ENCODE data around the gene KATNAL2. TPM values are rescaled to one million over a fixed set of nuclear protein-coding genes. Genes with fewer than 3 reads are reported as not detected.

Gene KATNAL2
- total RNA-seq, 1 donor from 2014 or later: 3.0 TPM

DNA sequence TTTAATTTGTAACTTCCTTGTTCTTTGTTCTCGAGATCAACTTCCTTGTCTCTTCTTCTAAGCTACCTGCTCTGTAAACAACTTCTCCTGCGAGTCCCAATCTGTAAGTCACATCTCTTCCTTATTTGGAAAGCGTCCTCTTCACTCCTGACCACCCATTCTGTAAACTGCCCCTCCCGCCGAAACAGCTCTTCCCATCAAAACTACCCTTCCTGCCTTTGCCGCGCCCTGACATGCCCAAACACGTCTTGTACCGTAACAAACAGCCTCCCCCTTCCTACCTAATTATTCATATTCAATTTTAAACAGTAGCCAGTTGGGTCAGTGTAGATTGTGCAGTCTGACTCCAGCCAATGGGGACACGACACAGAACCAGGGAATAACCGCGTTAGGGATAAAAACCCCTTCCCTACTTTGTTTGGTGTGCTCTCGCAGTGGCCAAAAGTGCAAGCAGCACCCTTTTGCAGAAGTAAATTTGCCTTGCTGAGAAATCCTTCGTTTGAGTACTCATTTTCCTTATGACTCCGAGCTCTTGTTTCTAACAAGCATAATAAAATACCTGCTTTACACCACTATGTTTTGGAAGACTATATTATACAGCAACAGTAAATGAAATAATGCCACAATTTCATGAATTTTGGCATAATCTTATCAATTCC is 39.9 kb upstream of the KATNAL2 start:
- Histone ChIP-seq H3K4me2 (ENCODE audit: low read length) (no peak overlapping the region), H3K27me3 (ENCODE audit: insufficient read depth, low read length) (no peaks in the 10 kb centered on the region), H4K20me1 (ENCODE audit: insufficient read depth, low read length) (peaks cover 8% of the 10 kb centered on the region), H3K27ac (ENCODE audit: low read depth, low read length) (no peak overlapping the region), H2AFZ (ENCODE audit: low read depth, low read length) (no peak overlapping the region), H3K36me3 (ENCODE audit: insufficient read depth, low read length) (no peaks in the 10 kb centered on the region), H3K9me3 (ENCODE audit: insufficient read depth, low read depth, low read length) (peaks cover 5% of the 10 kb centered on the region), H3K4me3 (ENCODE audit: insufficient read depth, low read depth, low read length) (no peak overlapping the region), H3K79me2 (ENCODE audit: insufficient read depth, low read length) (peaks cover 11% of the 10 kb centered on the region), H3K4me1 (ENCODE audit: insufficient read depth, low read length) (no peaks in the 10 kb centered on the region), H3K9ac (ENCODE audit: low read length) (no peak overlapping the region)
- Mint-ChIP-seq H3K4me1 (ENCODE audit: low read depth, unreplicated experiment) (no peaks in the 10 kb centered on the region), H3K4me3 (ENCODE audit: unreplicated experiment) (no peak overlapping the region), H3K27me3 (ENCODE audit: low read depth, unreplicated experiment) (no peaks in the 10 kb centered on the region), H3K36me3 (ENCODE audit: low read depth, unreplicated experiment) (peaks cover 26% of the 10 kb centered on the region), H3K9me3 (ENCODE audit: unreplicated experiment) (peaks cover 18% of the 10 kb centered on the region), H3K27ac (ENCODE audit: unreplicated experiment) (no peak overlapping the region)
- FAIRE-seq: no peak
- TF ChIP-seq EZH2 (IDR thresholded peaks at IDR 0.05; ENCODE audit: insufficient read depth, low read length): no peak
- TF ChIP-seq, protein P1, sequence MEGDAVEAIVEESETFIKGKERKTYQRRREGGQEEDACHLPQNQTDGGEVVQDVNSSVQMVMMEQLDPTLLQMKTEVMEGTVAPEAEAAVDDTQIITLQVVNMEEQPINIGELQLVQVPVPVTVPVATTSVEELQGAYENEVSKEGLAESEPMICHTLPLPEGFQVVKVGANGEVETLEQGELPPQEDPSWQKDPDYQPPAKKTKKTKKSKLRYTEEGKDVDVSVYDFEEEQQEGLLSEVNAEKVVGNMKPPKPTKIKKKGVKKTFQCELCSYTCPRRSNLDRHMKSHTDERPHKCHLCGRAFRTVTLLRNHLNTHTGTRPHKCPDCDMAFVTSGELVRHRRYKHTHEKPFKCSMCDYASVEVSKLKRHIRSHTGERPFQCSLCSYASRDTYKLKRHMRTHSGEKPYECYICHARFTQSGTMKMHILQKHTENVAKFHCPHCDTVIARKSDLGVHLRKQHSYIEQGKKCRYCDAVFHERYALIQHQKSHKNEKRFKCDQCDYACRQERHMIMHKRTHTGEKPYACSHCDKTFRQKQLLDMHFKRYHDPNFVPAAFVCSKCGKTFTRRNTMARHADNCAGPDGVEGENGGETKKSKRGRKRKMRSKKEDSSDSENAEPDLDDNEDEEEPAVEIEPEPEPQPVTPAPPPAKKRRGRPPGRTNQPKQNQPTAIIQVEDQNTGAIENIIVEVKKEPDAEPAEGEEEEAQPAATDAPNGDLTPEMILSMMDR (IDR thresholded peaks at IDR 0.05; ENCODE audit: insufficient read depth, low read depth, low read length): no peak
- DNase-seq (ENCODE audit: low read depth): no peak

DNA sequence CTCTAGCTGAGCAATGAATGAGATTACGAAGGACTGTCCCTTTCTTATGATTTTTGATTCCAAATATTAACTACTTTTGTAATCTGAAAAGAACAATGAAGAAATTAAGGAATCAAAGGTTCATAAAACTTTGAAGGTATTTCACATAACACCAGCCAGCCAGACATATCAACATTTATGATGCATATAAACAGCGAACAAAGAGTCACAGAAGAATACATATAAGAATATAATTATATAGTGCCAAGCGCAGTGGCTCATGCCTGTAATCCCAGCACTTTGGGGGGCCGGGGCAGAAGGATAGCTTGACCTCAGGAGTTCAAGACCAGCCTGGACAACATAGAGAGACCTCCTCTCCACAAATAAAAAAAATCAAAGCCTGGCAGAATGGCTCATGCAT is 34.2 kb upstream of the KATNAL2 start:
- Mint-ChIP-seq H3K27me3 (ENCODE audit: low read depth, unreplicated experiment) (no peaks in the 10 kb centered on the region), H3K36me3 (ENCODE audit: low read depth, unreplicated experiment) (peaks cover 13% of the 10 kb centered on the region), H3K4me1 (ENCODE audit: low read depth, unreplicated experiment) (peaks cover 5% of the 10 kb centered on the region), H3K4me3 (ENCODE audit: unreplicated experiment) (no peak overlapping the region), H3K9me3 (ENCODE audit: unreplicated experiment) (peaks cover 6% of the 10 kb centered on the region), H3K27ac (ENCODE audit: unreplicated experiment) (no peak overlapping the region)
- no peaks in the 10 kb centered on the region for H3K27me3 ChIP-seq (ENCODE audit: insufficient read depth, low read length)
- peaks cover 41% of the 10 kb centered on the region for H3K79me2 ChIP-seq (ENCODE audit: insufficient read depth, low read length)
- H3K36me3 ChIP-seq (ENCODE audit: insufficient read depth, low read length): no peaks in the 10 kb centered on the region
- no peaks in the 10 kb centered on the region for H3K9me3 ChIP-seq (ENCODE audit: insufficient read depth, low read depth, low read length)
- no peak overlapping the region for H3K9ac ChIP-seq (ENCODE audit: low read length)
- H4K20me1 ChIP-seq (ENCODE audit: insufficient read depth, low read length): peaks cover 6% of the 10 kb centered on the region
- H2AFZ ChIP-seq (ENCODE audit: low read depth, low read length): no peak overlapping the region
- no peaks in the 10 kb centered on the region for H3K4me1 ChIP-seq (ENCODE audit: insufficient read depth, low read length)
- no peak overlapping the region for H3K4me3 ChIP-seq (ENCODE audit: insufficient read depth, low read depth, low read length)
- no peak for DNase-seq (ENCODE audit: low read depth)
- no peak overlapping the region for H3K27ac ChIP-seq (ENCODE audit: low read depth, low read length)
- no peak for FAIRE-seq
- H3K4me2 ChIP-seq (ENCODE audit: low read length): no peak overlapping the region
- TF ChIP-seq, protein P1 (IDR thresholded peaks at IDR 0.05; ENCODE audit: insufficient read depth, low read depth, low read length): no peak
- TF ChIP-seq EZH2 (IDR thresholded peaks at IDR 0.05; ENCODE audit: insufficient read depth, low read length): no peak

DNA sequence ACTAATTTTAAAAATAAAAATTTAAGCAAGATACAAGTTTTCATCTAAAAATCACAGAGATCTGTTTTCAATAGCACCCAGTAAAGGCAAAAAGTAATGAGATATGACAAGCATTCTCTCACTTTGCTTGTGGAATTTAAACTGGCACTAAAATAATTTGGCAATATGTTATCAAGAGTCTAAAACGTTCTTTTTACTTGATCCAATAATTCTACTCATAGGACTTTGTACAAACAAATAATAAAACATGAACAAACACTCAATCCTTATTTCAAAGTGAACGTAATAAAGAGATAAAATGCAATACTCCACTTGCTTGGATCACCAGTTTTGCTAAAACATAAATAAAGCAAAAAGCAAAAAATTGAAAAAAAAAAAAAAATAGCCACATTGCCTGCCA is 30.5 kb upstream of the KATNAL2 start:
- peaks cover 10% of the 10 kb centered on the region for H4K20me1 ChIP-seq (ENCODE audit: insufficient read depth, low read length)
- no peaks in the 10 kb centered on the region for H3K27me3 ChIP-seq (ENCODE audit: insufficient read depth, low read length)
- H3K4me3 Mint-ChIP-seq (ENCODE audit: unreplicated experiment): no peak overlapping the region
- no peaks in the 10 kb centered on the region for H3K36me3 ChIP-seq (ENCODE audit: insufficient read depth, low read length)
- H2AFZ ChIP-seq (ENCODE audit: low read depth, low read length): no peak overlapping the region
- peaks cover 11% of the 10 kb centered on the region for H3K9me3 Mint-ChIP-seq (ENCODE audit: unreplicated experiment)
- no peak overlapping the region for H3K4me3 ChIP-seq (ENCODE audit: insufficient read depth, low read depth, low read length)
- no peak overlapping the region for H3K27ac Mint-ChIP-seq (ENCODE audit: unreplicated experiment)
- no peak for FAIRE-seq
- H3K9me3 ChIP-seq (ENCODE audit: insufficient read depth, low read depth, low read length): peaks cover 8% of the 10 kb centered on the region
- peaks cover 51% of the 10 kb centered on the region for H3K79me2 ChIP-seq (ENCODE audit: insufficient read depth, low read length)
- TF ChIP-seq, protein P1 (IDR thresholded peaks at IDR 0.05; ENCODE audit: insufficient read depth, low read depth, low read length): no peak
- TF ChIP-seq EZH2 (IDR thresholded peaks at IDR 0.05; ENCODE audit: insufficient read depth, low read length): no peak
- H3K4me1 Mint-ChIP-seq (ENCODE audit: low read depth, unreplicated experiment): peaks cover 5% of the 10 kb centered on the region
- no peak overlapping the region for H3K27ac ChIP-seq (ENCODE audit: low read depth, low read length)
- H3K4me1 ChIP-seq (ENCODE audit: insufficient read depth, low read length): no peaks in the 10 kb centered on the region
- no peaks in the 10 kb centered on the region for H3K27me3 Mint-ChIP-seq (ENCODE audit: low read depth, unreplicated experiment)
- H3K4me2 ChIP-seq (ENCODE audit: low read length): no peak overlapping the region
- no peak for DNase-seq (ENCODE audit: low read depth)
- H3K36me3 Mint-ChIP-seq (ENCODE audit: low read depth, unreplicated experiment): peaks cover 25% of the 10 kb centered on the region
- no peak overlapping the region for H3K9ac ChIP-seq (ENCODE audit: low read length)
